ENCODE data around the gene UST.
"Not testable (repeated sequence)": the region's sequence is repeated elsewhere in the genome, so short reads cannot be mapped to it uniquely, and the experiment has no call there.

The UST gene

GRCh38 chr6:148758492-148758891 is 11.7 kb downstream of the UST start:
- TF ChIP-seq ZFX (IDR thresholded peaks at IDR 0.05) (no peak), CTCF (conservative IDR thresholded peaks at IDR 0.05) (no peak)
- no peak overlapping the region for H3K27ac ChIP-seq

- H3K27ac ChIP-seq: no peak overlapping the region
- TF ChIP-seq CTCF (conservative IDR thresholded peaks at IDR 0.05) (no peak), ZFX (IDR thresholded peaks at IDR 0.05) (no peak)
These were observed 13.4 kb downstream of the UST start for GRCh38 chr6:148760258-148760534.

- TF ChIP-seq ZFX (IDR thresholded peaks at IDR 0.05): no peak
- TF ChIP-seq CTCF (conservative IDR thresholded peaks at IDR 0.05): no peak
- no peak overlapping the region for H3K27ac ChIP-seq
These were observed 14.0 kb downstream of the UST start for GRCh38 chr6:148760568-148761526.

- no peak overlapping the region for H3K27ac ChIP-seq
- TF ChIP-seq CTCF (conservative IDR thresholded peaks at IDR 0.05) (no peak), ZFX (IDR thresholded peaks at IDR 0.05) (no peak)
These were observed 14.7 kb downstream of the UST start for GRCh38 chr6:148761527-148762011.

- TF ChIP-seq CTCF (conservative IDR thresholded peaks at IDR 0.05) (no peak), ZFX (IDR thresholded peaks at IDR 0.05) (no peak)
- H3K27ac ChIP-seq: no peak overlapping the region
These were observed 15.4 kb downstream of the UST start for GRCh38 chr6:148762231-148762630.

- H3K27ac ChIP-seq: not testable (repeated sequence)
These were observed 17.6 kb downstream of the UST start for GRCh38 chr6:148764259-148765020.

GRCh38 chr6:148765898-148766808 is 19.3 kb downstream of the UST start:
- no peak overlapping the region for H3K27ac ChIP-seq
- TF ChIP-seq ZFX (IDR thresholded peaks at IDR 0.05): no peak
- TF ChIP-seq CTCF (conservative IDR thresholded peaks at IDR 0.05): no peak

Measured in C4-2B (cell line).